G401 (cell line): ENCODE results near the gene CFAP61. TPM values are rescaled to one million over a fixed set of nuclear protein-coding genes. Genes with fewer than 3 reads are reported as not detected.
A peak's percentile ranks its signal among the peaks of the same experiment; 100 is the strongest.

Experiments used
- DNase-seq: peaks from one replicate; pipeline ENCODE4 v3.0.0-alpha.2; 2015; ENCODE audit warnings: low spot score
- in situ Hi-C: cut with HindIII; loops from 2 replicates; pipeline ENCODE4 v1.10.0; 2016; ENCODE audit warnings: low sequenced_read_pairs, mixed read lengths
- total RNA-seq: library from RNA; depleted of rRNA; stranded (reverse); fragments of >200 nt; shearing (Covaris generic); gene quantifications from 2 replicates; pipeline ENCODE4 v1.2.3, GENCODE V29; 2014; rRNA removed

Gene CFAP61
- total RNA-seq, 1 experiment from 2014 or later = not detected

- DNase-seq = no peak
- in situ Hi-C loops = no loop called here
These were observed 344.5 kb downstream of the CFAP61 start for GRCh38 chr20:20396794-20397193.

GRCh38 chr20:20398123-20398522 is 345.8 kb downstream of the CFAP61 start:
- in situ Hi-C loops = no loop called here
- DNase-seq = no peak

GRCh38 chr20:20399531-20400500 is 347.5 kb downstream of the CFAP61 start:
- DNase-seq = no peak
- in situ Hi-C loops = no loop called here

GRCh38 chr20:20401991-20402390 is 349.7 kb downstream of the CFAP61 start:
- no peak for DNase-seq
- in situ Hi-C loops = no loop called here

GRCh38 chr20:20404633-20405032 is 352.3 kb downstream of the CFAP61 start:
- in situ Hi-C loops = no loop called here
- DNase-seq = peak; percentile 64

- no peak for DNase-seq
- in situ Hi-C loops = no loop called here
These were observed 353.3 kb downstream of the CFAP61 start for GRCh38 chr20:20405623-20406022.

DNA sequence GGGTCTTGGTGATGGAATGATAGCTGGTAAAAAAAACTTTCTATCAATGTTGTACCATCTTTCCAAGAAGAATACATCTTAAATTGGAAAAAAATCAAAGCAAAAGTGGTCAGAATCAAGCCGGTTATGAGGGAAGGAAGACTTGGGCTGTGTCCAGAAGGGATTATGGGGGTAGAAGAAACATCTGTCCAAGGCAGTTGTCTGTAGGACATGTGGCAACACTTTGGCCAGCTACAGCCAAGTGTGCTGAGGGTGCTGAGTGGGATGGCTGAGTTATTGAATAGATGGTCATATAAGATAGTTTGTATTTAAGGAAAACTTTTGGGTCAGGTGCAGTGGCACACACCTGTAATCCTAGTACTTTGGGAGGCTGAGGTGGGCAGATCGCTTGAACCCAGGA is 354.0 kb downstream of the CFAP61 start:
- no peak for DNase-seq
- in situ Hi-C loops = no loop called here

GRCh38 chr20:20407891-20408805 is 355.8 kb downstream of the CFAP61 start:
- in situ Hi-C loops = no loop called here
- DNase-seq = peak; percentile 86

DNA sequence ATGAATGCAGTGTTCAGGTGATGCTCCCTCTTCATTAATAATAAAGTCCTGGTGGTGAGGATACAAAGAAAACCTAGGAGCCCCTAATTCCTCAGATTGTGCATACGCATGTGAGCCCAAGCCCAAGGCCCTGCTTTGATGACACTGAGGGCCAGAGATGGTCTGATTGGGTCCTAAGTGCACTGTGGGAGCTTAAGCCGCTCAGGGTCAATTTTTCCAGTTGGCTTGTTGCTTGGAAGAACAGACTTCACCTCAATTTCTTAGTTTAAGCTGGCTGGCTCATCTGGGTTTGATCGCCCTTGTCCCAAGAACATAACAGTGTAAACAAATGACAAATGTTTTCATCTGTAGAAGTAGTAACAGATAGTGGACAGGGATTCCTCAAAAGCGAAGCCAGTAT is 357.0 kb downstream of the CFAP61 start:
- in situ Hi-C loops = no loop called here

More for the DNA sequence above, 357.0 kb downstream of the CFAP61 start:
- DNase-seq = no peak

Other genes with a start within 250 kb of the CFAP61 start
- gene NAA20, start 35.2 kb upstream of the CFAP61 start, total RNA-seq = 55.0 and 88.2 TPM in 2 replicates
- gene CRNKL1, start 66 bp upstream of the CFAP61 start, total RNA-seq = 19.3 and 34.7 TPM in 2 replicates